ENCODE measurements around the gene PADI6.

PADI6 gene

GRCh38 chr1:17434016-17434415 lies 62.0 kb downstream of the PADI6 start:
- no peak for DNase-seq (ENCODE audit: low read depth in 3 of 3)

GRCh38 chr1:17434601-17435000 lies 62.6 kb downstream of the PADI6 start:
- no peak for DNase-seq (ENCODE audit: low read depth in 3 of 3)

- DNase-seq (ENCODE audit: low read depth in 3 of 3), result no peak
Observed at GRCh38 chr1:17436380-17437174, 64.6 kb downstream of the PADI6 start.

GRCh38 chr1:17437260-17437579 lies 65.2 kb downstream of the PADI6 start:
- no peak for DNase-seq (ENCODE audit: low read depth in 3 of 3)

GRCh38 chr1:17437580-17438317 lies 65.8 kb downstream of the PADI6 start:
- peak; percentile 34 to 50 (median 47) for DNase-seq (ENCODE audit: low read depth in 3 of 3)

GRCh38 chr1:17438318-17439249 lies 66.6 kb downstream of the PADI6 start:
- peak; percentile 58 to 73 (median 63) for DNase-seq (ENCODE audit: low read depth in 3 of 3)

- peak; percentile 57 to 59 (median 58) for DNase-seq (ENCODE audit: low read depth in 3 of 3)
Observed at GRCh38 chr1:17439250-17440073, 67.5 kb downstream of the PADI6 start, which contains the start of gene RCC2. Gene RCC2 (minus strand): TSS chr1:17439677. CDS start chr1:17438514, 1,163 bp downstream.

GRCh38 chr1:17440074-17440826 lies 68.3 kb downstream of the PADI6 start:
- no peak for DNase-seq (ENCODE audit: low read depth in 3 of 3)

- no peak for DNase-seq (ENCODE audit: low read depth in 3 of 3)
Observed at GRCh38 chr1:17440827-17441168, 68.8 kb downstream of the PADI6 start.

- DNase-seq (ENCODE audit: low read depth in 3 of 3), result no peak
Observed at GRCh38 chr1:17441265-17441992, 69.4 kb downstream of the PADI6 start.

- no peak for DNase-seq (ENCODE audit: low read depth in 3 of 3)
Observed at GRCh38 chr1:17441993-17442357, 70.0 kb downstream of the PADI6 start.

- no peak for DNase-seq (ENCODE audit: low read depth in 3 of 3)
Observed at GRCh38 chr1:17442841-17443240, 70.8 kb downstream of the PADI6 start.

- no peak for DNase-seq (ENCODE audit: low read depth in 3 of 3)
Observed at GRCh38 chr1:17447501-17447992, 75.6 kb downstream of the PADI6 start.
